Ishikawa (cell line): Measurements from ENCODE around the gene FOXP1.

Experiments
- CEBPB ChIP-seq: IDR thresholded peaks from 2 replicates; pipeline ENCODE4 v1.6.1; 2012
- CREB1 ChIP-seq: IDR thresholded peaks from 2 replicates; pipeline ENCODE4 v1.6.1; 2012; ENCODE audit warnings: low read depth
- RAD21 ChIP-seq: IDR thresholded peaks from 2 replicates; pipeline ENCODE4 v1.6.1; 2012; ENCODE audit warnings: low read depth
- REST ChIP-seq: IDR thresholded peaks from 2 replicates; pipeline ENCODE4 v1.6.1; 2012; ENCODE audit warnings: low read depth, mild to moderate bottlenecking

GRCh38 chr3:71500696-71501095 lies 82.8 kb downstream of the FOXP1 start:
- no peak for TF ChIP-seq RAD21
- TF ChIP-seq CREB1 = no peak
- no peak for TF ChIP-seq REST
- TF ChIP-seq CEBPB = no peak
